ENCODE data around the gene VWA8.
"Not testable (repeated sequence)": the region's sequence is repeated elsewhere in the genome, so short reads cannot be mapped to it uniquely, and the experiment has no call there.

The VWA8 gene

GRCh38 chr13:41588448-41588847, 372.5 kb downstream of the VWA8 start:
- Histone ChIP-seq H3K9ac (ENCODE audit: low read length) (no peak overlapping the region), H3K27me3 (ENCODE audit: control insufficient read depth in 1 of 2, insufficient read depth in 2 of 2, low read length in 2 of 2) (no peaks in the 10 kb centered on the region), H3K36me3 (ENCODE audit: insufficient read depth, low read length) (peaks cover 4% of the 10 kb centered on the region), H3K4me1 (ENCODE audit: insufficient read depth, low read length) (no peaks in the 10 kb centered on the region), H3K9me3 (ENCODE audit: low read length) (no peaks in the 10 kb centered on the region), H3K27ac (ENCODE audit: low read depth, low read length) (no peak overlapping the region), H3K4me3 (ENCODE audit: low read depth in 1 of 2, low read length in 2 of 2) (no peak overlapping the region)

- peaks cover 4% of the 10 kb centered on the region for H3K36me3 ChIP-seq (ENCODE audit: insufficient read depth, low read length)
- no peaks in the 10 kb centered on the region for H3K4me1 ChIP-seq (ENCODE audit: insufficient read depth, low read length)
These were observed 373.4 kb downstream of the VWA8 start for GRCh38 chr13:41587490-41587889.

GRCh38 chr13:41586216-41586615, 374.7 kb downstream of the VWA8 start:
- Histone ChIP-seq H3K9me3 (ENCODE audit: low read length) (no peaks in the 10 kb centered on the region), H3K36me3 (ENCODE audit: insufficient read depth, low read length) (peaks cover 4% of the 10 kb centered on the region), H3K27me3 (ENCODE audit: control insufficient read depth in 1 of 2, insufficient read depth in 2 of 2, low read length in 2 of 2) (no peaks in the 10 kb centered on the region), H3K4me1 (ENCODE audit: insufficient read depth, low read length) (no peaks in the 10 kb centered on the region), H3K9ac (ENCODE audit: low read length) (no peak overlapping the region), H3K4me3 (ENCODE audit: low read depth in 1 of 2, low read length in 2 of 2) (no peak overlapping the region), H3K27ac (ENCODE audit: low read depth, low read length) (no peak overlapping the region)

More at GRCh38 chr13:41587490-41587889, 373.4 kb downstream of the VWA8 start:
- no peaks in the 10 kb centered on the region for H3K9me3 ChIP-seq (ENCODE audit: low read length)
- H3K9ac ChIP-seq (ENCODE audit: low read length) = no peak overlapping the region
- H3K27ac ChIP-seq (ENCODE audit: low read depth, low read length) = no peak overlapping the region
- no peaks in the 10 kb centered on the region for H3K27me3 ChIP-seq (ENCODE audit: control insufficient read depth in 1 of 2, insufficient read depth in 2 of 2, low read length in 2 of 2)
- no peak overlapping the region for H3K4me3 ChIP-seq (ENCODE audit: low read depth in 1 of 2, low read length in 2 of 2)

DNA sequence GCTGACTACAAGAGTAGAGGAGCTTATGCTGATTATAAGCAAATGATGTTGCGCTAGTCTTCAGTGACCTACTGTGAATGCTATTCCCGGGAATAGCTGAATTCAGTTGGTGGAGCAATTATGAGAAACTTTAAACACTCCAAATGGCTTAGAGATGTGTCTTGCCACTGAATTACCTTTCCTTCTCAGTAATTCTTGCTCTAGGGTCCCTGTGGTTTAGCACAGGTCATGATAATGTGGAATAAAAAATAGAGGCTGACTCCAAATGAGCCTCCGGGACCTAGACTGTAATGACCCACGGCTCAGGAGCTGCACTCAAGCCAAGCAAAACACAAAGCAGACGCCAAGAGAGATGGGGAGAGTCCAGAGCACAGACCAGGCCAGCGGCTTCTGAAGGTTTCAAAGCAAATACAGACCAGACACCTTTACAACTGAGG, 378.9 kb downstream of the VWA8 start:
- Histone ChIP-seq H3K27me3 (ENCODE audit: control insufficient read depth in 1 of 2, insufficient read depth in 2 of 2, low read length in 2 of 2) (no peaks in the 10 kb centered on the region), H3K9me3 (ENCODE audit: low read length) (no peaks in the 10 kb centered on the region), H3K27ac (ENCODE audit: low read depth, low read length) (no peak overlapping the region), H3K9ac (ENCODE audit: low read length) (no peak overlapping the region), H3K4me3 (ENCODE audit: low read depth in 1 of 2, low read length in 2 of 2) (no peak overlapping the region), H3K4me1 (ENCODE audit: insufficient read depth, low read length) (no peaks in the 10 kb centered on the region), H3K36me3 (ENCODE audit: insufficient read depth, low read length) (no peaks in the 10 kb centered on the region)

- no peak overlapping the region for H3K27ac ChIP-seq (ENCODE audit: low read depth, low read length)
- no peaks in the 10 kb centered on the region for H3K36me3 ChIP-seq (ENCODE audit: insufficient read depth, low read length)
- H3K9me3 ChIP-seq (ENCODE audit: low read length) = no peaks in the 10 kb centered on the region
- no peaks in the 10 kb centered on the region for H3K4me1 ChIP-seq (ENCODE audit: insufficient read depth, low read length)
- no peak overlapping the region for H3K9ac ChIP-seq (ENCODE audit: low read length)
- no peak overlapping the region for H3K4me3 ChIP-seq (ENCODE audit: low read depth in 1 of 2, low read length in 2 of 2)
- H3K27me3 ChIP-seq (ENCODE audit: control insufficient read depth in 1 of 2, insufficient read depth in 2 of 2, low read length in 2 of 2) = no peaks in the 10 kb centered on the region
These were observed 380.6 kb downstream of the VWA8 start for GRCh38 chr13:41580345-41580744.

DNA sequence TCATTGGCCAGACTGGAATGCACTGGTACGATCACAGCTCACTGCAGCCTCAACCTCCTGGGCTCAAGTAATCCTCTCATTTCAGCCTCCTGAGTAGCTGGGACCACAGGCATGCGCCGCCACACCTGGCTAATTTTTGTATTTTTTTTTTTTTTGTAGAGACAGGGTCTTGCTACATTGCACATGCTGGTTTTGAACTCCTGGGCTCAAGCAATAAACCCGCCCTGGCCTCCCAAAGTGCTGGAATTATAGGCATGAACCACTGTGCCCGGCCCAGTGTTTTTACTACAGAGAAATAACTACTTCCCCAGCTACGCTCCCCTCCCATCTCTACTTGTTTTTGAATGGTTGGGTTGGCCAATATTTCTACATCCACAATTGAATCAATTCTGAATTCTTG, 381.0 kb downstream of the VWA8 start:
- H3K4me1 ChIP-seq (ENCODE audit: insufficient read depth, low read length) = no peaks in the 10 kb centered on the region
- H3K9ac ChIP-seq (ENCODE audit: low read length) = no peak overlapping the region
- H3K27me3 ChIP-seq (ENCODE audit: control insufficient read depth in 1 of 2, insufficient read depth in 2 of 2, low read length in 2 of 2) = no peaks in the 10 kb centered on the region
- H3K27ac ChIP-seq (ENCODE audit: low read depth, low read length) = no peak overlapping the region
- no peak overlapping the region for H3K4me3 ChIP-seq (ENCODE audit: low read depth in 1 of 2, low read length in 2 of 2)
- H3K36me3 ChIP-seq (ENCODE audit: insufficient read depth, low read length) = no peaks in the 10 kb centered on the region
- no peaks in the 10 kb centered on the region for H3K9me3 ChIP-seq (ENCODE audit: low read length)

- H3K9me3 ChIP-seq (ENCODE audit: low read length) = no peaks in the 10 kb centered on the region
- H3K4me3 ChIP-seq (ENCODE audit: low read depth in 1 of 2, low read length in 2 of 2) = no peak overlapping the region
- H3K27ac ChIP-seq (ENCODE audit: low read depth, low read length) = no peak overlapping the region
- H3K4me1 ChIP-seq (ENCODE audit: insufficient read depth, low read length) = no peaks in the 10 kb centered on the region
- H3K27me3 ChIP-seq (ENCODE audit: control insufficient read depth in 1 of 2, insufficient read depth in 2 of 2, low read length in 2 of 2) = no peaks in the 10 kb centered on the region
- no peaks in the 10 kb centered on the region for H3K36me3 ChIP-seq (ENCODE audit: insufficient read depth, low read length)
- H3K9ac ChIP-seq (ENCODE audit: low read length) = no peak overlapping the region
These were observed 381.7 kb downstream of the VWA8 start for GRCh38 chr13:41579168-41579567.

GRCh38 chr13:41578371-41578770, 382.5 kb downstream of the VWA8 start:
- Histone ChIP-seq H3K27ac (ENCODE audit: low read depth, low read length) (no peak overlapping the region), H3K4me3 (ENCODE audit: low read depth in 1 of 2, low read length in 2 of 2) (no peak overlapping the region), H3K27me3 (ENCODE audit: control insufficient read depth in 1 of 2, insufficient read depth in 2 of 2, low read length in 2 of 2) (no peaks in the 10 kb centered on the region), H3K4me1 (ENCODE audit: insufficient read depth, low read length) (no peaks in the 10 kb centered on the region), H3K36me3 (ENCODE audit: insufficient read depth, low read length) (no peaks in the 10 kb centered on the region), H3K9me3 (ENCODE audit: low read length) (no peaks in the 10 kb centered on the region), H3K9ac (ENCODE audit: low read length) (no peak overlapping the region)

DNA sequence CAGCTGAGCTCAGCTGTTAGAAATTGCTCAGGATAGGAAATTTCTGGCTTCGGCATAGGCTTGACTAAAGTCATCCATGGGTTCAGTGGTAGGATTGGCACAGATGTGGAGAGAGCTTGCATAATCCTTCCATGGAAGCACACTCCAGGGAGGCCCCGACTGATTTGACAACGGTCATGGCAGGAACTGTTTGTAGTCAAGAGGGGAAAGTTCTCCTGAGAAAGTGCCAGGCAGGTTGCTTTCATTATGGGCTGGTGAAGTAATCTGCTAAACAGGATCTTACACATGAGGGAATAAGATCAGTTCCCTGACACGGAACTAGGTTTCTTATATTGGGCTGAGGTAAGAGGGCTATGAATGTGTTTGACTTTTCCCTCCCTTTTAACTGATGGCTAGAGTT, 383.5 kb downstream of the VWA8 start:
- Histone ChIP-seq H3K4me3 (ENCODE audit: low read depth in 1 of 2, low read length in 2 of 2) (no peak overlapping the region), H3K9me3 (ENCODE audit: low read length) (no peaks in the 10 kb centered on the region), H3K4me1 (ENCODE audit: insufficient read depth, low read length) (no peaks in the 10 kb centered on the region), H3K27ac (ENCODE audit: low read depth, low read length) (no peak overlapping the region), H3K9ac (ENCODE audit: low read length) (no peak overlapping the region), H3K27me3 (ENCODE audit: control insufficient read depth in 1 of 2, insufficient read depth in 2 of 2, low read length in 2 of 2) (no peaks in the 10 kb centered on the region), H3K36me3 (ENCODE audit: insufficient read depth, low read length) (no peaks in the 10 kb centered on the region)

GRCh38 chr13:41573640-41574039, 387.3 kb downstream of the VWA8 start:
- H3K27me3 ChIP-seq (ENCODE audit: control insufficient read depth in 1 of 2, insufficient read depth in 2 of 2, low read length in 2 of 2); H3K9ac ChIP-seq (ENCODE audit: low read length); H3K4me1 ChIP-seq (ENCODE audit: insufficient read depth, low read length); H3K4me3 ChIP-seq (ENCODE audit: low read depth in 1 of 2, low read length in 2 of 2); H3K36me3 ChIP-seq (ENCODE audit: insufficient read depth, low read length); H3K9me3 ChIP-seq (ENCODE audit: low read length); H3K27ac ChIP-seq (ENCODE audit: low read depth, low read length): not testable (repeated sequence)

DNA sequence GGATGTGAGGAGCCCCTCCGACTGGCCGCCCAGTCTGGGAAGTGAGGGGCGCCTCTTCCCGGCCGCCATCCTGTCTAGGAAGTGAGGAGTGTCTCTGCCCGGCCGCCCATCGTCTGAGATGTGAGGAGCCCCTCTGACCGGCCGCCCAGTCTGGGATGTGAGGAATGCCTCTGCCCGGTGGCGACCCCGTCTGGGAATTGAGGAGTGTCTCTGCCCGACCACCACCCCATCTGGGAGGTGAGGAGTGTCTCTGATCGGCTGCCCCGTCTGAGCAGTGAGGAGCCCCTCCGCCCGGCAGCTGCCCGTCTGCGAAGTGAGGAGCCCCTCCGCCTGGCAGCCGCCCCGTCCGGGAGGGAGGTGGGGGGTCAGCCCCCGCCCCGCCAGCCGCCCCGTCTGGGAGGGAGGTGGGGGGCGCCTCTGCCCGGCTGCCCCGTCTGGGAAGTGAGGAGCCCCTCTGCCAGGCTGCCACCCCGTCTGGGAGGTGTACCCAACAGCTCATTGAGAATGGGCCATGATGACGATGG, 389.0 kb downstream of the VWA8 start:
- H3K27me3 ChIP-seq (ENCODE audit: control insufficient read depth in 1 of 2, insufficient read depth in 2 of 2, low read length in 2 of 2) = not testable (repeated sequence)

DNA sequence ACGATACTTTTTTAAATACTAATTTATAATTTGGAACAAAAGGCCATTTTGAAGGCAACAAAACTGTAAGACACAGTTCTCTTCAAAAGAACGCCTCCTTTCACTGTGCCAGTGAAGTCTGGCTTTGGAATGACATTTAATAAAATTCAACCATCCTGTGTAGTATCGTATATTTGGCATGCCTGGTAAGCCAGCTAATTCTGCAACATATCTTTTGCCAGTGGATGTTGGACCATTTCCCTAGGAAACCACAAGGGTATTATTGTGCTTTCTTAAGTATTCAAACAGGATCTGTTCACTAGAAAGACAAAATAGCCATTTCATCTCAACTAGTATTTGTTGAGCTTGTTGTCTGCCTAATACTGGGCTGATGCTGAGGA, 391.9 kb downstream of the VWA8 start:
- Histone ChIP-seq H3K9ac (ENCODE audit: low read length) (no peak overlapping the region), H3K4me3 (ENCODE audit: low read depth in 1 of 2, low read length in 2 of 2) (no peak overlapping the region), H3K27me3 (ENCODE audit: control insufficient read depth in 1 of 2, insufficient read depth in 2 of 2, low read length in 2 of 2) (no peaks in the 10 kb centered on the region), H3K9me3 (ENCODE audit: low read length) (no peaks in the 10 kb centered on the region), H3K27ac (ENCODE audit: low read depth, low read length) (no peak overlapping the region), H3K36me3 (ENCODE audit: insufficient read depth, low read length) (no peaks in the 10 kb centered on the region), H3K4me1 (ENCODE audit: insufficient read depth, low read length) (peaks cover 5% of the 10 kb centered on the region)

More for the DNA sequence above, 389.0 kb downstream of the VWA8 start:
- H3K9ac ChIP-seq (ENCODE audit: low read length); H3K4me1 ChIP-seq (ENCODE audit: insufficient read depth, low read length); H3K4me3 ChIP-seq (ENCODE audit: low read depth in 1 of 2, low read length in 2 of 2); H3K9me3 ChIP-seq (ENCODE audit: low read length); H3K27ac ChIP-seq (ENCODE audit: low read depth, low read length); H3K36me3 ChIP-seq (ENCODE audit: insufficient read depth, low read length): not testable (repeated sequence)

Data from muscle layer of colon (tissue), 2 donors.